HG02571 (cell line): ENCODE data around the gene CNTNAP5.

Source experiments
- ATAC-seq: cut with Tn5 transposase; IDR thresholded peaks from one replicate; pipeline ENCODE4 v1.9.1; 2021; ENCODE audit warnings: mild to moderate bottlenecking, moderate library complexity; ENCODE audit not compliant: unreplicated experiment

The CNTNAP5 gene

DNA sequence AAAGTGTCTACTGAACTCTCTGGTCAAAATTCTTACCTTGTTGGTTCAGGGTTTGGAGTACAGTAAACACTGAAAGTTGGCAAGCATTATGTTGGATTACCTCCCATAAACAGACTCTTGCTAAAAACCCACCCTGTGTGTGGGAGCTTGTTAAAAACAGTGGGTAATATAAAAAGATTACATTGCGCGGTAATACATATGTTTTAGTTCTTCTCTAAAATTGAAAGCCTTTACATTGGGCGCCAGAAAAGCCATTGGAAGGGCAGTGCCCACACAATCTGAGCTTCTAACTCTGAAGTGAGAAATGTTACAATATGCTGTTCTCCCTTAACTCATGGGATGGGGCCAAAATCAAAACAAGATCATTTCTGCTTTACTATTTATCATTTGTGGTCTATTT lies 510.7 kb downstream of the CNTNAP5 start:
- no peak for ATAC-seq

GRCh38 chr2:124536591-124536990 lies 511.5 kb downstream of the CNTNAP5 start:
- no peak for ATAC-seq

DNA sequence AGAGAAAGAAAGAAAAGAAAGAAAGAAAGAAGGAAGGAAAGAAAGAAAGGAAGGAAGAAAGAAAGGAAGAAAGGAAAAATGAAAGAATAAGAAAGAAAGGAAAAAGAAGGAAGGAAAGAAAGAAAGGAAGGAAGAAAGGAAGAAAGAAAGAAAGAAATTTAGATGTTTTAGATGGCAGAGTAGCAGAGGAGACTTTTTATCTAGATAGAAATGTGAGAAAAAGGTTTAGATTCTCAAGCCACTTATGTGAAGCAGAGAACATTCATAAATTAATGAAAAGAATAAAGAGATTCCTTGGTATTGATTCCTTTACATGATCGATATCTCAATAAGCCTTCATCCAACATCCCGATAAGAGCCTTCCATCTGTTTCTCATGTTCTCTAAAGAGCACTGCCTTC lies 513.5 kb downstream of the CNTNAP5 start:
- ATAC-seq, result no peak

GRCh38 chr2:124540805-124541204 lies 515.7 kb downstream of the CNTNAP5 start:
- ATAC-seq, result no peak

DNA sequence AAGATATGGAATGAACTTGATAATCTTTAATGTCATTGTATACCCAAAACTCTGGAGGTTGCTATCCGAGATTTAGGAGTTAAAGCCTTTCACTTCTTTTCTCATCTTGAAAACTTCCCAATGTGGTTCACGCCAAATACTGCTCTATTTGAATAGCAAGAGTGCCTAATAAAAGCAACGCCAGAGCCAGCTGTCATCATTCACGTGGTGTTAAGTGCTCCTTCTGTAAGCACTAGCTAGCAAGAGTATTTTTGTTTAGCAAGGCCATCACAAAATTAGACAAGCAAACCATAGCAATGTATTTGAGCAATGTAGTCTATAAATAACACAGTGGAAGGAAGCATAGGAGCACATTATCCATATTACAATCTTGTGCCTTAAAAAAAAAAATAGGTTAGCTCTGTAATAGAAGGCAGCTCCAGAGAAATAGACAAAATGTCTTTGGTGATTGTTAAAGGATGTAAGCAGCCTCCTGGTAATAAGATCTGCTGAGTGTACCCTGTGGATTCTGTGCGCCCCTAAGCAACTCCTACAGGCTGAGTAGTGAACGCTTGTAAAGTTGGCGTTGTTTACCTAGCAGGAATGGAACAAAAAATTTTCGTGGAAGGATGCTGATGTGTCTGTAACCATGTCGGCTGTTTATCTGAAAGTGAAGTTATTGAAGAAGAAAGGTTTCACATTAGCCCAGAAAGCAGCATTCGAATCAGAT lies 518.0 kb downstream of the CNTNAP5 start:
- no peak for ATAC-seq

DNA sequence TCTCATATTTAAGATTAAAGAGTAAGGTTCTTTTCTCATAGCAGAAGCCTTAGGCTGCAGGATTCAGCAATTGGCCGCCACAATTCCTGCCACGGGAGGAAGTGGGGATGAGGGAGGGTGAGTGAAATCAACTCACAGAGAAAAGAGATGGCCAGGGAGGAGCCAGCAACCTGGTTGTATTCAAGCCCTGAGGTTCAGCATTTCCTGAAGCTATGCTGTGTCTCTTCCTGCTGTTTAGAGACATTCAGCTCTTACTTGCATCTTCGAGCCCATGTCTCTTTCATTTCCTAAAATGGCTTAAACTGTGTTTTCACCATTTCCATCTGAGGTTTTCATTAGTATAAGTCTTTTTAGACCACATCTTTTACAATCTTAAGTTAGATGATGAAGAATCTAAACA lies 522.6 kb downstream of the CNTNAP5 start:
- no peak for ATAC-seq

- ATAC-seq, result no peak
Measured at GRCh38 chr2:124558277-124558905, 533.3 kb downstream of the CNTNAP5 start.

DNA sequence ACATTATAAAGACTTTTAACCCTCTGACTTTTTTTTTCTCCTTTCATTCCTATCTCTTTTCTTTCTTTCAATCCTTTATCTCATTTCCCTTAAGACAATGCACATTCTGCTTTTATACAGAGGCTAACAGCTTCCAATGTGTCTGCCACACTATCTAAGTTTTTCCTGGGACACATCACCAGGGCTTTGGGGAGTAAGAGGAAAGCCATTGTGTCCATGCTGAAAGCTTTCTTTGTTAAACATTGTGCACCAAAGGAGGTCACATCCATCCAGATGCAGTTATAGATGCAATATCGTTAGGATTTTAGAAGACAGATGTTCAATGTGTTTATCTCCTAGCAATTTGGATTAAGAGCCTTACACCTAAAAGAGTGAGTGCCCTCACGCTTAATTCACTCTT lies 534.1 kb downstream of the CNTNAP5 start:
- ATAC-seq, result no peak

DNA sequence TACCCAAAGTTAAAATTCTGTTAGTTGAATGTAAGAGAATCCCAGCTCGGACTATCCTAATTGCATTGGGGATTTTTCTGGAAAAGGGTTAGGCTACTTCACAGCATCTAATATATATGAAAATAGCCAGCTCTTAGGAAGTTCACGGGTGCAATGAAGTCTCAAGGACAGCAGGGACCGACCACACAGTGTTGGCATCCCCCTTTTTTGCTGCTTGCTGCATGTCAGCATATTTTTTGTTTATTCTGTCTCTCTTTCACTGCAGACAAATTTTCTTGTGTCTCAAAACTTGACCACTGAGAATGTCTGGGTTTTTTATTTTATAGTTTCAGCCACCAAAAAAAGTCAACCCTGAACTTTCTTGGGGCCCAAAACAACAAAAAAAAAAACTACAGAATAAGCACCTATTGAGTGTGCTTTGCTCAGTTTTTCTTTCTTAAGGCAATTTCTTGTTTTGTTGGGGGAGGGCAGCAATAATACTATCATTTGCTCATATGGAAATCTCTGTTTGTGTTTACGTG lies 535.6 kb downstream of the CNTNAP5 start:
- ATAC-seq, result no peak

DNA sequence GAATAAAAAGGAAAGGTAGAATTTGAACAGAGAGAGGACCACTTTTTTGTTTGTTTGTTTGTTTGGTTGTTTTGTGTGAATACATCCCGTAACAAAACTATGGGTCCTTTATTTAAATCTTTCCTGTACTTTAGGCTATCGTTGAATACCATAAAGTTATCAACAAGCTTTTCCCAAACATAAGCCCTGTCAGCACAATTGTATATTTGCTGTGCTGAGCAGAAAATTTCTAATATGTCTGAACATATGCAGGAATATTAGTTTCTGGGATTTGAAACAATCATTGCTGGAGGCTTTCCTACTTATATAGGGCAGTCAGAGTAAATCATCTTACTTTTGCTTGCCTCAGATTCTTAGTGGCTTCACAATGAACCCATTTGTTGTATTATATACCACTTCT lies 536.4 kb downstream of the CNTNAP5 start:
- no peak for ATAC-seq

DNA sequence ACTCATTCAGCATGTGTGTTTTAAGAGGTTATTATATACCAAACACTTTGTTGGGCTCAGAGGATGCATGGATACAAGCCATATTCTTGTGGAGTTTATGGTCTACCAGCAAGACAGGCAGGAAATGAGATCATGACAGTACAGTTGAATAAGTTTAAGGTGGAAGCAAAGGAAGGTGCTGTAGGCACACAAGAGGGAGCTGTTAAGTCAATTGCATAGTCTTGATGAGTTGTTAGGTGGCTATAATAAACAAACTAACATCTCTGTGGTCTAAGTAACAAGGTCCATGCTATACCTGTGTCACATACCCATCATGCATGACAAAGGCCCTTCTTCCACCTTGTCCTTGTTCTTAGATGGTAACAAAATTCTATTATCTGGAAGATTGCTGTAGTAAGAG lies 538.3 kb downstream of the CNTNAP5 start:
- ATAC-seq, result no peak

GRCh38 chr2:124566518-124566970 lies 541.5 kb downstream of the CNTNAP5 start:
- no peak for ATAC-seq

GRCh38 chr2:124570872-124571271 lies 545.8 kb downstream of the CNTNAP5 start:
- ATAC-seq, result no peak

GRCh38 chr2:124571836-124572235 lies 546.7 kb downstream of the CNTNAP5 start:
- ATAC-seq, result no peak

DNA sequence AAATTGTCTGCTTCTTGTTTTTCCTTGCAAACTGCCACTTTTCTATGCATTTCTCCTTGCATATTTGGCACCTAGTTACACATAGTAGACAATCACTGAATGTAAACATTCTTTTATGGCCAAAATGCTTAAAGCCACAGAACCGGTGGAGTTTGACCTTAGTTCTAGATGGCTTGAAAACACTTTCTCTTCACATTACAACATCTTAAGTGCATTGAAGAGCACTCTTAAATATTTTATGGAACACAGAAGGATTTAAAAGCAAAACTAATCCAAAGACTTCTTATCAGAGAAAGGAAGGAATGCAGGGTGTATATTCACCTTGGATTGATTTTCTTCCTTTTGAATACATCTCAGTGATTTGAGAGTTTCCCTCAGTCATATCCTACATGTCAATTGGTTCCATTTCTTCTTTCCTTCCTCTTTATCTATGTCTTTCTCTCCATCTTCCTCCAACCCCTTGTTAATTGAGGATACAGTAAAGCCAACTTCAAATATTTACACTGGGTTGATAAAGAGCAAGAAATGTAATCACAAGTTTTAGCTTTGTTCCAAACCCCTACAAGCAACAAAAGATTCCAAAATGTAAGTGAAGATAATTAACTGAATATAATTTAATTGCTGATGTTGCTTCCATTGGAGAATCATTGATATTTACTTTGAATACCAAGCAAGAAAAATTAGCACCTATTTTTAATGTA lies 548.0 kb downstream of the CNTNAP5 start:
- ATAC-seq, result no peak

GRCh38 chr2:124575497-124575896 lies 550.4 kb downstream of the CNTNAP5 start:
- no peak for ATAC-seq

DNA sequence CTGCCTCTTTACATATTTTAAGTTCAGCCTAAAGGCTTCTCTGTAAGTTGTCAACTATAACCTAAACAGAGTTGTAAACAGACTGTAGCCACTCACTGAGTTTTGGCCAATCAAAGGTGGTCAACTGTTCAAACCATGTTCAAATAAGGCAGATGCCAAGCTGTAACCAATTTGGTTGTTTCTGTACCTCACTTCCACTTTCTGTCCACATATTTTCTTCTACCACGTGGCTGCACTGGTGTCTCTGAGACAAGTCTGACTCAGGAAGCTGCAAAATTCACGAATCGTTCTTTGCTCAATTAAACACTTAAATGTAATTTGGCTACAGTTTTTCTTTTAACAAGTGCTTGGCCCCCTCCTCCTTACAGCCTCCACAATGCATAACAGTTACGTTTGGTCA lies 555.2 kb downstream of the CNTNAP5 start:
- ATAC-seq, result no peak

- ATAC-seq, result no peak
Measured at GRCh38 chr2:124582387-124582786, 557.3 kb downstream of the CNTNAP5 start.

GRCh38 chr2:124584615-124585014 lies 559.5 kb downstream of the CNTNAP5 start:
- ATAC-seq, result no peak

GRCh38 chr2:124585277-124585676 lies 560.2 kb downstream of the CNTNAP5 start:
- no peak for ATAC-seq

DNA sequence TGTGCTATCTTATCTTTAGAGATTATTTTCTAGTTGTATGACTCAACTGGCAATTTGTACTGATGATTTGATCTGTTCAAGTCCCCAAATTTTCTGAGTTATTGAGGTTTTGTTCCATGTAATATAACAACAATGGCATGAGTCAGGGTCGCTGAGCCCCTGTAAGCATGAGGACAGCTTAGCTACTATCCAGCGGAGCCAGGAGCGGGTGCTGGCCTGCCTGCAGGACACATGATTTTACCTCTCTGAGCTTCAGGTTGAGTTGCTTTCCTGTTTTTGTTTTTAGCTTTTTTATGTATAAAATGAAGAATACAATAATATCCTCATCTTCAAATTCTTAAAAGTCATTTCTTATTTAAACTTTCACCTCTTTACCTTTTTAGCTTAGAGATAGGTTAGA lies 561.1 kb downstream of the CNTNAP5 start:
- no peak for ATAC-seq

DNA sequence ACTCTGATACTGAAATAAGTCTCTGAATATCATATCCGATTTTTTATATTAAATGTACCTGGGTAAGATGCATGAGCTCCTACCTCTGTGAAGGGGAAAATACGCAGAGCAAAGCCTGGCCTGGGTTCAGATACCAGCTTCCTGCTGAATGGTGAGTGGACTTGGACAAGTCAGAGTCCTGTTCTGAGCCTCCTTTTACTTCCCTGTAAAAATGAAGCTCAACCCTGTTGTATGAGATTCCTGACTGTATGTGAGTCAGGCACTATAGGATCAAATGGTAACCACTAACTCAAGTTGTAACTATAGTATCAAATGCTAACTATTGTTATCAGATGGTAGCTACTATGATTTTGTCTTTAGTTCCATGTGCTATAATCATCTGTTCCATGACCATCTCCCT lies 561.7 kb downstream of the CNTNAP5 start:
- ATAC-seq, result no peak
